Upper lobe of left lung (tissue), 6 donors: ENCODE data around the gene BFSP2. TPM values are rescaled to one million over a fixed set of nuclear protein-coding genes. Genes with fewer than 3 reads are reported as not detected.

Source experiments
- ATAC-seq, 2 donors: fragments of 200-7000 bp; cut with Tn5 transposase; one replicate each; pipeline ENCODE4 v1.9.1; 2022; ENCODE audit warnings: mild to moderate bottlenecking in 2 of 2, moderate library complexity in 2 of 2; ENCODE audit not compliant: low FRiP score in 2 of 2
- DNase-seq, 2 donors: peaks; one replicate each; pipeline ENCODE4 v3.0.0-alpha.2; 2019 to 2020
- H3K27ac ChIP-seq, 4 donors: fragments of 200-600 bp; sonication (generic); one replicate each; pipeline ENCODE4 v1.5.1; 2016 to 2019
- H3K27me3 ChIP-seq, 4 donors: fragments of 200-600 bp; sonication (generic); one replicate each; pipeline ENCODE4 v1.5.1; 2017 to 2019
- H3K36me3 ChIP-seq, 4 donors: fragments of 200-600 bp; sonication (generic); one replicate each; pipeline ENCODE4 v1.5.1; 2016 to 2019
- H3K4me1 ChIP-seq, 4 donors: fragments of 200-600 bp; sonication (generic); one replicate each; pipeline ENCODE4 v1.5.1; 2018 to 2019
- H3K4me3 ChIP-seq, 4 donors: fragments of 200-600 bp; sonication (generic); one replicate each; pipeline ENCODE4 v1.5.1; 2017 to 2019; ENCODE audit warnings: mild to moderate bottlenecking in 2 of 4, moderate library complexity in 1 of 4
- H3K9me3 ChIP-seq, 4 donors: fragments of 200-600 bp; sonication (generic); one replicate each; pipeline ENCODE4 v1.5.1; 2018 to 2019
- CTCF ChIP-seq, 6 experiments: fragments of 450-650 bp in 4 of 6; fragments of 200-600 bp in 2 of 6; sonication (generic) in 2 of 6; IDR thresholded peaks; one replicate each; pipeline ENCODE4 v1.5.1; 2016 to 2019; ENCODE audit warnings: antibody characterized with exemption in 6 of 6
- EP300 ChIP-seq, 4 donors: sonication (generic); formaldehyde crosslinking; IDR thresholded peaks; one replicate each; pipeline ENCODE4 v1.5.1; 2017; ENCODE audit warnings: antibody characterized with exemption in 4 of 4, control low read depth in 2 of 4
- POLR2A ChIP-seq, 4 donors: fragments of 450-650 bp; IDR thresholded peaks; one replicate each; pipeline ENCODE4 v1.5.1; 2016 to 2017; ENCODE audit warnings: antibody characterized with exemption in 4 of 4, mild to moderate bottlenecking in 2 of 4
- POLR2AphosphoS5 ChIP-seq, 2 donors: sonication (generic); formaldehyde crosslinking; IDR thresholded peaks; one replicate each; pipeline ENCODE4 v1.5.1; 2017; ENCODE audit warnings: antibody characterized with exemption in 2 of 2
- WGBS, 2 donors: methylation state at CpG; one replicate each; pipeline ENCODE4 v1.1.5; 2017 to 2018; 5-methylcytosine and 5-hydroxymethylcytosine counted together
- total RNA-seq, 6 donors: library from RNA; depleted of rRNA in 4 of 6; stranded (reverse); fragments of >200 nt in 4 of 6; gene quantifications; one replicate each; pipeline versions ENCODE4 v1.1.0 to v1.2.1, GENCODE V29; 2016 to 2021
- donor health status: DM: no; HTN: no; CAD: no; lungs with moderate emphysema.
- donor health status: DM: no; HTN: yes; CAD: no; lungs with severe emphysema.

Gene BFSP2
- total RNA-seq, 6 donors from 2014 or later = 0.69 TPM; not detected in 5

- TF ChIP-seq POLR2A (IDR thresholded peaks at IDR 0.05) (no peak), POLR2AphosphoS5 (IDR thresholded peaks at IDR 0.05) (no peak), CTCF (IDR thresholded peaks at IDR 0.05) (no peak), EP300 (IDR thresholded peaks at IDR 0.05) (no peak)
- peak overlapping the region in 3 of 4 donors; percentile 23 to 69 (median 38) for H3K27ac ChIP-seq
- no peaks in the 10 kb centered on the region for H3K36me3 ChIP-seq
- WGBS, 2 donors = 6 to 12% methylated on average over 3 of the region's 3 CpGs
- DNase-seq (no peak), ATAC-seq (no peak)
- H3K4me3 ChIP-seq = no peak overlapping the region
- no peaks in the 10 kb centered on the region for H3K9me3 ChIP-seq
- H3K27me3 ChIP-seq = no peaks in the 10 kb centered on the region
- H3K4me1 ChIP-seq = peaks cover 0 to 12% (median 9%) of the 10 kb centered on the region in 4 donors
Measured at GRCh38 chr3:133505813-133506212, 106.0 kb downstream of the BFSP2 start.

GRCh38 chr3:133506215-133506901 is 106.5 kb downstream of the BFSP2 start:
- Histone ChIP-seq H3K4me3 (peak overlapping the region in 3 of 4 donors; percentile 0 to 4 (median 1)), H3K36me3 (no peaks in the 10 kb centered on the region), H3K4me1 (peaks cover 0 to 12% (median 9%) of the 10 kb centered on the region in 4 donors), H3K27ac (peak overlapping the region in 3 of 4 donors; percentile 23 to 69 (median 38)), H3K27me3 (no peaks in the 10 kb centered on the region), H3K9me3 (no peaks in the 10 kb centered on the region)
- no peak for DNase-seq
- peak; percentile 53 to 76 for ATAC-seq
- WGBS, 2 donors = 24 to 31% methylated on average over 9 of the region's 9 CpGs
- TF ChIP-seq POLR2A (IDR thresholded peaks at IDR 0.05) (peak in 1 of 4 donors; percentile 20), EP300 (IDR thresholded peaks at IDR 0.05) (no peak)

GRCh38 chr3:133509488-133509887 is 109.6 kb downstream of the BFSP2 start:
- no peak overlapping the region for H3K27ac ChIP-seq
- H3K4me1 ChIP-seq = peaks cover 0 to 12% (median 9%) of the 10 kb centered on the region in 4 donors
- H3K36me3 ChIP-seq = no peaks in the 10 kb centered on the region
- H3K4me3 ChIP-seq = no peak overlapping the region
- H3K9me3 ChIP-seq = no peaks in the 10 kb centered on the region
- H3K27me3 ChIP-seq = no peaks in the 10 kb centered on the region
- no peak for TF ChIP-seq POLR2A (IDR thresholded peaks at IDR 0.05)
- TF ChIP-seq EP300 (IDR thresholded peaks at IDR 0.05) = no peak
- TF ChIP-seq CTCF (IDR thresholded peaks at IDR 0.05) = no peak
- TF ChIP-seq POLR2AphosphoS5 (IDR thresholded peaks at IDR 0.05) = no peak
- DNase-seq (no peak), ATAC-seq (no peak)

- Histone ChIP-seq H3K4me3 (no peak overlapping the region), H3K27me3 (no peaks in the 10 kb centered on the region), H3K27ac (peak overlapping the region in 1 of 4 donors; percentile 17), H3K4me1 (no peaks in the 10 kb centered on the region), H3K9me3 (no peaks in the 10 kb centered on the region), H3K36me3 (no peaks in the 10 kb centered on the region)
- ATAC-seq = no peak
- TF ChIP-seq EP300 (IDR thresholded peaks at IDR 0.05) (no peak), POLR2A (IDR thresholded peaks at IDR 0.05) (no peak), CTCF (IDR thresholded peaks at IDR 0.05) (no peak), POLR2AphosphoS5 (IDR thresholded peaks at IDR 0.05) (no peak)
- no peak for DNase-seq
- WGBS, 2 donors = 50 to 81% methylated on average over 6 of the region's 6 CpGs
Measured at GRCh38 chr3:133512416-133513089, 112.7 kb downstream of the BFSP2 start.

GRCh38 chr3:133514418-133514817 is 114.6 kb downstream of the BFSP2 start:
- Histone ChIP-seq H3K36me3 (no peaks in the 10 kb centered on the region), H3K9me3 (no peaks in the 10 kb centered on the region), H3K27me3 (no peaks in the 10 kb centered on the region), H3K4me3 (no peak overlapping the region), H3K27ac (no peak overlapping the region), H3K4me1 (no peaks in the 10 kb centered on the region)
- 87 to 97% methylated on average over 6 of the region's 6 CpGs for WGBS, 2 donors
- no peak for TF ChIP-seq CTCF (IDR thresholded peaks at IDR 0.05)
- DNase-seq = no peak
- no peak for ATAC-seq
